GM13976 (cell line): ENCODE measurements around the gene CADM2.

Source experiments
- DNase-seq: peaks from one replicate; pipeline ENCODE4 v3.0.0; 2012; ENCODE audit warnings: low spot score
- in situ Hi-C: fragments of 300-500 bp; cut with MboI; formaldehyde crosslinking; loops from one replicate; pipeline ENCODE4 v1.12.0; 2022; ENCODE audit warnings: low sequenced_read_pairs, mixed read lengths, inconsistent platforms; ENCODE audit not compliant: unreplicated experiment
- TF ChIP-seq, protein P1 (sequence below): IDR thresholded peaks from 2 replicates; pipeline ENCODE4 v1.5.1; 2012; ENCODE audit warnings: borderline replicate concordance, mild to moderate bottlenecking; ENCODE audit not compliant: insufficient read depth; ENCODE audit errors: extremely low read depth, missing control alignments, control extremely low read depth

The CADM2 gene

DNA sequence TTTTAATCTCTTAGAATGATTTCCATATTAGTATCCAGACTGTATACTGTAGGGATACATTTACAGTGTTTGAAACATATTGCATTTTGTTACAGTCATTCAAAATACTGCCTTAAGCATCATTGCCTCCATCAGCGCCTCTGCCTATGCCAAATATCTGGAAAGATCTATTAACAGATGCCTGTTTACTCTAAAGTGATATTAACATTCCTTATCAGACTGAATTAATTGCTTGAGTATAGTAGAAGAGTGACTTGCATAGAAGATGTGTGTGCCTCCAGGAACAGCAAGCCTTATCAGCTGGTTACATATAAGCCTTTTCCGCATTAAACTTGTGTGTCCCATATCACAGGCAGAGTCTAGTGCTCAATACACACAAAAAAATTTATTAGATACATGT lies 379.1 kb downstream of the CADM2 start:
- TF ChIP-seq, protein P1, sequence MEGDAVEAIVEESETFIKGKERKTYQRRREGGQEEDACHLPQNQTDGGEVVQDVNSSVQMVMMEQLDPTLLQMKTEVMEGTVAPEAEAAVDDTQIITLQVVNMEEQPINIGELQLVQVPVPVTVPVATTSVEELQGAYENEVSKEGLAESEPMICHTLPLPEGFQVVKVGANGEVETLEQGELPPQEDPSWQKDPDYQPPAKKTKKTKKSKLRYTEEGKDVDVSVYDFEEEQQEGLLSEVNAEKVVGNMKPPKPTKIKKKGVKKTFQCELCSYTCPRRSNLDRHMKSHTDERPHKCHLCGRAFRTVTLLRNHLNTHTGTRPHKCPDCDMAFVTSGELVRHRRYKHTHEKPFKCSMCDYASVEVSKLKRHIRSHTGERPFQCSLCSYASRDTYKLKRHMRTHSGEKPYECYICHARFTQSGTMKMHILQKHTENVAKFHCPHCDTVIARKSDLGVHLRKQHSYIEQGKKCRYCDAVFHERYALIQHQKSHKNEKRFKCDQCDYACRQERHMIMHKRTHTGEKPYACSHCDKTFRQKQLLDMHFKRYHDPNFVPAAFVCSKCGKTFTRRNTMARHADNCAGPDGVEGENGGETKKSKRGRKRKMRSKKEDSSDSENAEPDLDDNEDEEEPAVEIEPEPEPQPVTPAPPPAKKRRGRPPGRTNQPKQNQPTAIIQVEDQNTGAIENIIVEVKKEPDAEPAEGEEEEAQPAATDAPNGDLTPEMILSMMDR = no peak
- no peak for DNase-seq
- in situ Hi-C loops = no loop called here

DNA sequence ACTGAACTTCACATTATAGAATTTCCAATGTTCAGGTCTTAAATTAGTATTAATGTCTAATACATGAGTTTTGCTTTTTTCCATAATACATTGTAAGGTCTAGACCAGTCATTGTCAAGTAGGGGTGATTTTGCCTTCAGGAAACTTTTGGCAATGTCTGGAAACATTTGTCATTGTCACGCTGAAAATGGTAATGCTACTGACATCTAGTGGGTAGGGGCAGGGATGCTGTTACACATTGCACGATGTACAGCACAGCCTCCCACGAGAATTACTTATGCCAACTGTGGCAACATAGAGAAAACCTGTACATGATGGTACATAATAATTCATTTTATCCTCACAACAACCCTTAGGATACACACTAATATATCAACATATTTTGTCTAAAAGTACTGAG lies 384.1 kb downstream of the CADM2 start:
- in situ Hi-C loops = no loop called here
- DNase-seq = peak; percentile 4
- TF ChIP-seq, protein P1 = no peak

DNA sequence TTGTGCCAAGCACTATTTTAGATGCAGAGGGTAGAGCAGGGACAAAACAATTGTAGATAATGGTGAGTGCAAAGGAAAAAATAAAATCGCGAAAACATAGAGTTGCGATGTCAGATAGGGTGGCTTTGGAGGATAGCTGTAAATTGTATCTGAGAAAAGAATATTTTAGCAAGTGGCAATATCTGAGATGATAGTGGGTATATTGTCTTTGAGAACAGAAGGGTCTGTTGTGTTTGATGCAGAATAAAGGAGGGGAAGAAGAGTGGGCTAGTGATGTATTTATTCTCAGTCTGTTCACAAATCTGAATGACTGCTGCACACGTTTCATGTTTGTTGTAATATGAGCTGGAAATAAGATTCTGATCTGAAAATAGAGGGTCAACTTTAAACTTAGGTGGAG lies 396.8 kb downstream of the CADM2 start:
- in situ Hi-C loops = no loop called here
- TF ChIP-seq, protein P1 = no peak
- no peak for DNase-seq

DNA sequence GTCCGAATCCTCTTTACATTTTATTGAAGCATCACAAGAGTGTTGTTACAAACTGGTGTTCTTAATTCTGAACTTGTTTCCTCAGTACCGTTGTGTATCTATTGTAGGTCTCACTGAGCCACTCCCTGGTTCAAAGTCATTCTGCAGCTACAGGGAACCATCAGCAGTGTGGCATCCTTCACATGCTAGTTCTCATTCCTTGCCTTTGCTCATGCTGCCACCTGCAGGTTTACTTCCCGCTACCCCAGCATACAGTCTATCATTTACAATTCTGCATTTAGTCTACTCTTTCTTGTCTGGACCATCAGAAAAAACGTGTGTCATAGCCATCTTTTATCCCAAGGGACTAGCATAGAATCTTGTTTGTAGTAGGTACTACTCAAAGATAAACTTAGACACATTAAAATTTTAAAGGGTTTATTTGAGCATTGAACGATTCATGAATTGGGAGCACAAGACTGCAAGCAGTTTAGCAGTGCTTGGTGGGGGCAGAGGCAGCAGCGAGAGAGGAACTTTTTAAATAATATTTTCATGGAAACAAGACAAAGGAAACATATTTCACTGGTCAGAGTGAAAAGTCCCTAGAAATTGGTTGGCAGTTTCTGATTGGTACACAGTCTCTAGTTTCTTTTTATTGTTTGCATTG lies 402.1 kb downstream of the CADM2 start:
- TF ChIP-seq, protein P1 = no peak
- in situ Hi-C loops = no loop called here
- DNase-seq = peak; percentile 18

DNA sequence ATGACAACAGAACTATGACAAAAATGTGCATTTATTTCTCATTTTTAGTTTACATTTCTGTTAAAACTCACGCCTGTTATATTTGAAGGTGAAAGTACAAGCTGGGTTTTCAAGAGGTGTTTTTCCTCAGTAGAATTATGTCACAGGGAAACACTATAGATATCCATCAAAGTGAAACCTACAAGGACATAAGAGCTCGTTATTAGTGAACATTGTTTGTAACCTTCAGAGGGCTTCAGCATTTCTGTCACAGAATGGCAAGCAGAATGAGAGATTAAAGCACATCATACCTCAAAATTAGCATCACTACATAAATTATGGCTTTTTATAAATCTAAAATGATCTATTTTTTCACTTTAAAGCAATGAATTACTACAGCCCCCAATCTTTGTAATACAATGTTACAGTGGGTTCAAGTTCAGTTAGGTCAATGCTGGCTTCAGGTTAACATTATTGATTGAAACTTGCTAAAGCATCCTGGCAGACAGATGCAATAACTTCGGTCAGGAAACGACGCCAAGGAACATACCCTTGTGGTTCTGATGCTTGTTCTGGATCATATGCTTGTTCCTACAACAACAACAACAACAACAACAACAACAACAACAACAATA lies 405.6 kb downstream of the CADM2 start:
- in situ Hi-C loops = no loop called here
- TF ChIP-seq, protein P1 = no peak
- DNase-seq = no peak

DNA sequence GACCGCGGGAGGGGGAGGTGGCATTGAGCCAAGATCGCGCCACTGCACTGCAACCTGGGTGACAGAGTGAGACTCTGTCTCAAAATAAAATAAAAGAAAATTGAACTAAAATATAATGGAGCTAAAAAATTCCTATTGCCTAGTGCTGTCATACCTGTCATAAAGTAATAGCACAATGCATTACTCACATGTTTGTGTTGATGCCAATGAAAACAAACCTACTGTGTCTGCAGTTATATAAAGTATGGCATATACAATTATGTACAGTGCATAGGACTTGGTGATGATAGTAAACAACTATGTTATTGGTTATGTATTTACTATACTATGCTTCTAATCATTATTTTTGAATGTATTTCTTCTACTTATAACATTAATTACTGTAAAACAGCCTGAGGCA lies 411.6 kb downstream of the CADM2 start:
- in situ Hi-C loops = no loop called here
- DNase-seq = no peak
- TF ChIP-seq, protein P1 = no peak
